ENCODE data around the gene C14orf180. TPM values are rescaled to one million over a fixed set of nuclear protein-coding genes. Genes with fewer than 3 reads are reported as not detected.
A peak's percentile ranks its signal among the peaks of the same experiment; 100 is the strongest.

The C14orf180 gene
- total and polyA plus RNA-seq, 2 of the 8 experiments (the other 6 are each of a cell fraction or from before 2014, with no cell fraction given) = not detected

DNA sequence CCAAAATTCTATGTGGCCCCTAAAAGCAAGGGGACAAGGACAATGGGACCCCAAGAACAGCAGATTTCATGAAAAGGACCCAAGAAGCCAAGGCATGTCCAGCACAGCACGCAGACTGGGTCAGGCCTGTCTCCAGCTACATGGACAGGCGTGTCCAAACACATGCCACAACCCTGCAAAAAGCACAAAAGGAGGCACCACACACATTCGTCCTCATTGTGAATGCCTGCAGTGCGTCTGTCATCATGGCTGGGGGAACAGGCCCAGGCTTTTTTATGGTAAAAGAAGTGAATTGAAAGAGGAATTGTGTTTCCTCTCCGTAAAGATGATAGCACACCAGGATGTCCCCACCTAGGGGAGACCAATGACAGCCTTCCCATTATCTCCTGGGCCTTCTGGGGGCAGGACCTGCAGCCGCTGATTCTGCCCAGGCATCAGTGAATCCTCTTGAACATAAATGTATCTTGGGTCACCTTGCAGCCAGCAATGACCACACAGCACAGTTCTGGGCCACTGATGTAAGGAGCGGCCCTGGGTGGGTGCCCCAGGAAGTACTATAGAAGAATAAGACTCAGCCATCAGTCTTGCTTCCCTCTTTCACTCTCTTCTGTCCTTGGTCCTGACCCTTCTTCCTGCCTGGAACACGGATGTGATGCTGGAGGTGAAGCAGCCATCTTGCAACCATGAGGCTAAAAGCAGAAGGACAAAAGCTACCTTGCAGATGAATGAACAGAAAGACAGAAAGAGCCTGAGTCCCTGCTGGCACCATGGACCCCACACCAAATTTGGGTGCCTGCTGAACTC lies 29.8 kb upstream of the C14orf180 start (continued):
- TF ChIP-seq SRF (IDR thresholded peaks at IDR 0.05; ENCODE audit: low read depth, low read length) (no peak), NRF1 (IDR thresholded peaks at IDR 0.05; ENCODE audit: low read depth, low read length) (no peak), JUND (IDR thresholded peaks at IDR 0.05; ENCODE audit: low read length) (no peak), SUZ12 (IDR thresholded peaks at IDR 0.05; ENCODE audit: low read length) (no peak), KDM1A (IDR thresholded peaks at IDR 0.05; ENCODE audit: borderline replicate concordance, low read length) (peak; percentile 96), RXRA (IDR thresholded peaks at IDR 0.05; ENCODE audit: insufficient read depth, low read depth, low read length) (no peak)
